GM10266 (cell line): ENCODE results near the gene RBM8A.
A peak's percentile ranks its signal among the peaks of the same experiment; 100 is the strongest.

ENCODE experiments used
- DNase-seq: peaks from one replicate; pipeline ENCODE4 v3.0.0; 2012; ENCODE audit errors: extremely low spot score
- CTCF ChIP-seq: IDR thresholded peaks from 2 replicates; pipeline ENCODE4 v1.5.1; 2012; ENCODE audit warnings: mild to moderate bottlenecking, low read depth; ENCODE audit not compliant: control insufficient read depth, insufficient read depth; ENCODE audit errors: missing control alignments

The RBM8A gene

GRCh38 chr1:145895471-145895870 is 31.8 kb downstream of the RBM8A start:
- TF ChIP-seq CTCF: no peak

GRCh38 chr1:145893306-145894055 is 33.8 kb downstream of the RBM8A start:
- no peak for DNase-seq
- no peak for TF ChIP-seq CTCF

More at GRCh38 chr1:145895471-145895870, 31.8 kb downstream of the RBM8A start:
- no peak for DNase-seq

- no peak for DNase-seq
These were observed 34.7 kb downstream of the RBM8A start for GRCh38 chr1:145892486-145893087.

GRCh38 chr1:145891587-145892485 is 35.4 kb downstream of the RBM8A start:
- peak; percentile 76 for DNase-seq
- TF ChIP-seq CTCF: peak; percentile 72

More at GRCh38 chr1:145892486-145893087, 34.7 kb downstream of the RBM8A start:
- TF ChIP-seq CTCF: no peak

- no peak for TF ChIP-seq CTCF
- no peak for DNase-seq
These were observed 36.1 kb downstream of the RBM8A start for GRCh38 chr1:145891143-145891542.

- DNase-seq: no peak
- TF ChIP-seq CTCF: no peak
These were observed 37.6 kb downstream of the RBM8A start for GRCh38 chr1:145889722-145890121.
